ENCODE measurements around the gene RAB25. TPM values are rescaled to one million over a fixed set of nuclear protein-coding genes. Genes with fewer than 3 reads are reported as not detected.

RAB25 gene
- total RNA-seq, 2 donors from 2014 or later: not detected

GRCh38 chr1:156091610-156092009, 30.6 kb downstream of the RAB25 start:
- Mint-ChIP-seq H3K9me3 (no peaks in the 10 kb centered on the region), H3K4me1 (ENCODE audit: low read depth in 2 of 2) (peaks cover 11 to 12% of the 10 kb centered on the region in 2 donors), H3K4me3 (no peak overlapping the region), H3K36me3 (no peaks in the 10 kb centered on the region), H3K27me3 (peaks cover 8 to 14% of the 10 kb centered on the region in 2 donors), H3K27ac (no peak overlapping the region)
- no peak for DNase-seq (ENCODE audit: low spot score)
- ATAC-seq: no peak

- no peak for DNase-seq (ENCODE audit: low spot score)
- Mint-ChIP-seq H3K9me3 (no peaks in the 10 kb centered on the region), H3K36me3 (no peaks in the 10 kb centered on the region), H3K4me3 (peak overlapping the region; percentile 80), H3K27me3 (peaks cover 14 to 25% of the 10 kb centered on the region in 2 donors), H3K27ac (peak overlapping the region; percentile 93), H3K4me1 (ENCODE audit: low read depth in 2 of 2) (peaks cover 37 to 39% of the 10 kb centered on the region in 2 donors)
- ATAC-seq: no peak
Observed at GRCh38 chr1:156095906-156096508, 35.0 kb downstream of the RAB25 start.

GRCh38 chr1:156096640-156097391, 35.9 kb downstream of the RAB25 start:
- DNase-seq (ENCODE audit: low spot score): peak; percentile 97
- peak; percentile 94 to 95 for ATAC-seq
- H3K27me3 Mint-ChIP-seq: peaks cover 14 to 25% of the 10 kb centered on the region in 2 donors
- H3K27ac Mint-ChIP-seq: peak overlapping the region; percentile 93
- H3K4me1 Mint-ChIP-seq (ENCODE audit: low read depth in 2 of 2): peaks cover 37 to 39% of the 10 kb centered on the region in 2 donors
- H3K4me3 Mint-ChIP-seq: peak overlapping the region; percentile 80
- H3K36me3 Mint-ChIP-seq: no peaks in the 10 kb centered on the region
- H3K9me3 Mint-ChIP-seq: no peaks in the 10 kb centered on the region

GRCh38 chr1:156097499-156098178, 36.7 kb downstream of the RAB25 start:
- Mint-ChIP-seq H3K27ac (peak overlapping the region; percentile 93), H3K36me3 (no peaks in the 10 kb centered on the region), H3K4me1 (ENCODE audit: low read depth in 2 of 2) (peaks cover 37 to 39% of the 10 kb centered on the region in 2 donors), H3K27me3 (peaks cover 14 to 25% of the 10 kb centered on the region in 2 donors), H3K4me3 (peak overlapping the region; percentile 80), H3K9me3 (no peaks in the 10 kb centered on the region)
- DNase-seq (ENCODE audit: low spot score): peak; percentile 66
- peak; percentile 27 to 55 for ATAC-seq

- peak overlapping the region; percentile 93 for H3K27ac Mint-ChIP-seq
- no peaks in the 10 kb centered on the region for H3K36me3 Mint-ChIP-seq
- H3K27me3 Mint-ChIP-seq: peaks cover 10 to 25% of the 10 kb centered on the region in 2 donors
- H3K4me1 Mint-ChIP-seq (ENCODE audit: low read depth in 2 of 2): peaks cover 37 to 43% of the 10 kb centered on the region in 2 donors
- no peak overlapping the region for H3K4me3 Mint-ChIP-seq
- no peak for ATAC-seq
- H3K9me3 Mint-ChIP-seq: no peaks in the 10 kb centered on the region
- DNase-seq (ENCODE audit: low spot score): no peak
Observed at GRCh38 chr1:156098784-156099183, 37.8 kb downstream of the RAB25 start.

- no peak overlapping the region for H3K4me3 Mint-ChIP-seq
- no peak overlapping the region for H3K27ac Mint-ChIP-seq
- no peaks in the 10 kb centered on the region for H3K36me3 Mint-ChIP-seq
- no peaks in the 10 kb centered on the region for H3K9me3 Mint-ChIP-seq
- H3K4me1 Mint-ChIP-seq (ENCODE audit: low read depth in 2 of 2): peaks cover 38 to 47% of the 10 kb centered on the region in 2 donors
- ATAC-seq (no peak), DNase-seq (ENCODE audit: low spot score) (no peak)
- H3K27me3 Mint-ChIP-seq: peaks cover 6 to 25% of the 10 kb centered on the region in 2 donors
Observed at GRCh38 chr1:156099282-156099681, 38.3 kb downstream of the RAB25 start.

- Mint-ChIP-seq H3K9me3 (no peaks in the 10 kb centered on the region), H3K4me1 (ENCODE audit: low read depth in 2 of 2) (peaks cover 48 to 55% of the 10 kb centered on the region in 2 donors), H3K27me3 (peaks cover 6 to 25% of the 10 kb centered on the region in 2 donors), H3K4me3 (no peak overlapping the region), H3K36me3 (no peaks in the 10 kb centered on the region), H3K27ac (peak overlapping the region in 1 of 2 donors; percentile 5)
- DNase-seq (ENCODE audit: low spot score) (no peak), ATAC-seq (no peak)
Observed at GRCh38 chr1:156100205-156100995, 39.4 kb downstream of the RAB25 start.

- Mint-ChIP-seq H3K27me3 (peaks cover 6 to 20% of the 10 kb centered on the region in 2 donors), H3K4me3 (no peak overlapping the region), H3K4me1 (ENCODE audit: low read depth in 2 of 2) (peaks cover 44 to 51% of the 10 kb centered on the region in 2 donors), H3K27ac (no peak overlapping the region), H3K36me3 (no peaks in the 10 kb centered on the region), H3K9me3 (no peaks in the 10 kb centered on the region)
- DNase-seq (ENCODE audit: low spot score) (no peak), ATAC-seq (no peak)
Observed at GRCh38 chr1:156101880-156102279, 40.9 kb downstream of the RAB25 start.

GRCh38 chr1:156102633-156103511, 41.9 kb downstream of the RAB25 start:
- no peak overlapping the region for H3K4me3 Mint-ChIP-seq
- H3K27me3 Mint-ChIP-seq: peaks cover 6 to 20% of the 10 kb centered on the region in 2 donors
- DNase-seq (ENCODE audit: low spot score): no peak
- no peaks in the 10 kb centered on the region for H3K36me3 Mint-ChIP-seq
- no peak for ATAC-seq
- H3K4me1 Mint-ChIP-seq (ENCODE audit: low read depth in 2 of 2): peaks cover 36 to 45% of the 10 kb centered on the region in 2 donors
- H3K27ac Mint-ChIP-seq: no peak overlapping the region
- H3K9me3 Mint-ChIP-seq: no peaks in the 10 kb centered on the region

- no peaks in the 10 kb centered on the region for H3K36me3 Mint-ChIP-seq
- DNase-seq (ENCODE audit: low spot score) (no peak), ATAC-seq (no peak)
- peaks cover 29 to 38% of the 10 kb centered on the region in 2 donors for H3K4me1 Mint-ChIP-seq (ENCODE audit: low read depth in 2 of 2)
- no peaks in the 10 kb centered on the region for H3K9me3 Mint-ChIP-seq
- H3K27ac Mint-ChIP-seq: peak overlapping the region in 1 of 2 donors; percentile 16
- peaks cover 6 to 14% of the 10 kb centered on the region in 2 donors for H3K27me3 Mint-ChIP-seq
- H3K4me3 Mint-ChIP-seq: no peak overlapping the region
Observed at GRCh38 chr1:156103521-156103947, 42.6 kb downstream of the RAB25 start.

GRCh38 chr1:156104065-156104810, 43.3 kb downstream of the RAB25 start:
- Mint-ChIP-seq H3K4me3 (no peak overlapping the region), H3K4me1 (ENCODE audit: low read depth in 2 of 2) (peaks cover 29 to 37% of the 10 kb centered on the region in 2 donors)
- no peak for DNase-seq (ENCODE audit: low spot score)

More at GRCh38 chr1:156104065-156104810, 43.3 kb downstream of the RAB25 start:
- H3K36me3 Mint-ChIP-seq: no peaks in the 10 kb centered on the region
- no peaks in the 10 kb centered on the region for H3K9me3 Mint-ChIP-seq
- peak overlapping the region in 1 of 2 donors; percentile 16 for H3K27ac Mint-ChIP-seq
- no peak for ATAC-seq
- peaks cover 6 to 13% of the 10 kb centered on the region in 2 donors for H3K27me3 Mint-ChIP-seq

All from natural killer cell treated with Interleukin-12 subunit alpha and Interleukin-12 subunit beta and Interleukin-15 and Interleukin-18, amount 100 ng/mL, for 72 hours (primary cell).